ENCODE measurements around the gene FOXP1. TPM values are rescaled to one million over a fixed set of nuclear protein-coding genes. Genes with fewer than 3 reads are reported as not detected.

Gene FOXP1
- polyA plus RNA-seq, 1 donor (not counting 4 experiments of a cell fraction or from before 2014, with no cell fraction given), result 14.6 TPM

DNA sequence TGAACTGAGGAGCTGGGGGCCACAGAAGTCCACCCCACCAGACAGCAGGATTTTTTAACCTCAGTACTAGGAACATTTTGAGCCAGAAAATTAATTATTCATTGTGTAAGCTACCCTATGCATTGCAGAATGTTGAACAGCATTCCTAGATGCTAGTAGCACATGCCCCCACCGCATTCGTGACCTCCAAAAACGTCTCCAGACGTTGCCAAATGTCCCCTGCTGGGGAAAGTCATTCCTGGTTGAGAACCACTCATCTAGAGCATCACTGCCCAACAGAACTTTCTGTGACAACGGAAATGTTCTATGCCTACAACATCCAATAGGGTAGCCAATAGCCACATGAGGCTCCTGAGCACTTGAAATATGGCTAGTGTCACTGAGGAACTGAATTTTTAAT lies 333.5 kb downstream of the FOXP1 start:
- dilution Hi-C loops (cut with MboI; ENCODE audit: extremely low pct_ligation_motif_present, low sequenced_read_pairs), result no loop called here
- Histone ChIP-seq H3K36me3 (ENCODE audit: control insufficient read depth in 2 of 2, extremely low read depth in 1 of 2, insufficient read depth in 2 of 2, low read length in 2 of 2) (no peaks in the 10 kb centered on the region), H3K27me3 (ENCODE audit: control insufficient read depth, extremely low read depth, insufficient read depth, low read length) (no peaks in the 10 kb centered on the region), H3K9ac (ENCODE audit: control insufficient read depth, extremely low read depth, insufficient read depth, low read length) (no peak overlapping the region), H3K4me2 (ENCODE audit: control insufficient read depth, extremely low read depth, insufficient read depth, low read depth, low read length) (no peak overlapping the region), H3K9me1 (ENCODE audit: control insufficient read depth, extremely low read depth, insufficient read depth, low read length) (no peaks in the 10 kb centered on the region), H3K27ac (ENCODE audit: control insufficient read depth, insufficient read depth, low read length) (no peak overlapping the region), H3K4me3 (ENCODE audit: control insufficient read depth in 2 of 3, extremely low read depth in 1 of 3, insufficient read depth in 2 of 3, low read depth in 1 of 3, low read length in 3 of 3) (no peak overlapping the region), H2AFZ (ENCODE audit: control insufficient read depth, low read length) (no peak overlapping the region), H3K4me1 (ENCODE audit: control insufficient read depth, extremely low read depth, insufficient read depth, low read length) (no peaks in the 10 kb centered on the region), H3K9me3 (ENCODE audit: control insufficient read depth, low read depth, low read length) (no peaks in the 10 kb centered on the region), H4K20me1 (ENCODE audit: control insufficient read depth, extremely low read depth, insufficient read depth, low read length) (no peaks in the 10 kb centered on the region), H3K79me2 (ENCODE audit: control insufficient read depth, insufficient read depth, low read length) (no peaks in the 10 kb centered on the region)
- TF ChIP-seq EZH2 (IDR thresholded peaks at IDR 0.05; ENCODE audit: low read length), result no peak
- TF ChIP-seq, protein P1, sequence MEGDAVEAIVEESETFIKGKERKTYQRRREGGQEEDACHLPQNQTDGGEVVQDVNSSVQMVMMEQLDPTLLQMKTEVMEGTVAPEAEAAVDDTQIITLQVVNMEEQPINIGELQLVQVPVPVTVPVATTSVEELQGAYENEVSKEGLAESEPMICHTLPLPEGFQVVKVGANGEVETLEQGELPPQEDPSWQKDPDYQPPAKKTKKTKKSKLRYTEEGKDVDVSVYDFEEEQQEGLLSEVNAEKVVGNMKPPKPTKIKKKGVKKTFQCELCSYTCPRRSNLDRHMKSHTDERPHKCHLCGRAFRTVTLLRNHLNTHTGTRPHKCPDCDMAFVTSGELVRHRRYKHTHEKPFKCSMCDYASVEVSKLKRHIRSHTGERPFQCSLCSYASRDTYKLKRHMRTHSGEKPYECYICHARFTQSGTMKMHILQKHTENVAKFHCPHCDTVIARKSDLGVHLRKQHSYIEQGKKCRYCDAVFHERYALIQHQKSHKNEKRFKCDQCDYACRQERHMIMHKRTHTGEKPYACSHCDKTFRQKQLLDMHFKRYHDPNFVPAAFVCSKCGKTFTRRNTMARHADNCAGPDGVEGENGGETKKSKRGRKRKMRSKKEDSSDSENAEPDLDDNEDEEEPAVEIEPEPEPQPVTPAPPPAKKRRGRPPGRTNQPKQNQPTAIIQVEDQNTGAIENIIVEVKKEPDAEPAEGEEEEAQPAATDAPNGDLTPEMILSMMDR (optimal IDR thresholded peaks at IDR 0.05 in 1 of 3, IDR thresholded peaks at IDR 0.05 in 1 of 3, conservative IDR thresholded peaks at IDR 0.05 in 1 of 3; ENCODE audit: extremely low read depth in 1 of 3, insufficient read depth in 2 of 3, low read length in 3 of 3), result no peak
- FAIRE-seq (no peak), DNase-seq (ENCODE audit: low read depth, low spot score) (no peak)

GRCh38 chr3:71247958-71248335 lies 335.6 kb downstream of the FOXP1 start:
- Histone ChIP-seq H3K36me3 (ENCODE audit: control insufficient read depth in 2 of 2, extremely low read depth in 1 of 2, insufficient read depth in 2 of 2, low read length in 2 of 2) (no peaks in the 10 kb centered on the region), H3K79me2 (ENCODE audit: control insufficient read depth, insufficient read depth, low read length) (no peaks in the 10 kb centered on the region), H3K4me2 (ENCODE audit: control insufficient read depth, extremely low read depth, insufficient read depth, low read depth, low read length) (no peak overlapping the region), H3K9me1 (ENCODE audit: control insufficient read depth, extremely low read depth, insufficient read depth, low read length) (no peaks in the 10 kb centered on the region), H3K4me1 (ENCODE audit: control insufficient read depth, extremely low read depth, insufficient read depth, low read length) (no peaks in the 10 kb centered on the region), H3K27ac (ENCODE audit: control insufficient read depth, insufficient read depth, low read length) (no peak overlapping the region), H4K20me1 (ENCODE audit: control insufficient read depth, extremely low read depth, insufficient read depth, low read length) (no peaks in the 10 kb centered on the region), H2AFZ (ENCODE audit: control insufficient read depth, low read length) (no peak overlapping the region), H3K27me3 (ENCODE audit: control insufficient read depth, extremely low read depth, insufficient read depth, low read length) (no peaks in the 10 kb centered on the region), H3K4me3 (ENCODE audit: control insufficient read depth in 2 of 3, extremely low read depth in 1 of 3, insufficient read depth in 2 of 3, low read depth in 1 of 3, low read length in 3 of 3) (no peak overlapping the region), H3K9ac (ENCODE audit: control insufficient read depth, extremely low read depth, insufficient read depth, low read length) (no peak overlapping the region), H3K9me3 (ENCODE audit: control insufficient read depth, low read depth, low read length) (no peaks in the 10 kb centered on the region)
- DNase-seq (ENCODE audit: low read depth, low spot score) (no peak), FAIRE-seq (no peak)
- TF ChIP-seq, protein P1 (optimal IDR thresholded peaks at IDR 0.05 in 1 of 3, IDR thresholded peaks at IDR 0.05 in 1 of 3, conservative IDR thresholded peaks at IDR 0.05 in 1 of 3; ENCODE audit: extremely low read depth in 1 of 3, insufficient read depth in 2 of 3, low read length in 3 of 3), result no peak
- TF ChIP-seq EZH2 (IDR thresholded peaks at IDR 0.05; ENCODE audit: low read length), result no peak
- dilution Hi-C loops (cut with MboI; ENCODE audit: extremely low pct_ligation_motif_present, low sequenced_read_pairs), result no loop called here

All from keratinocyte (primary cell).